OCI-LY7 (cell line): ENCODE data around the gene GPD2. TPM values are rescaled to one million over a fixed set of nuclear protein-coding genes. Genes with fewer than 3 reads are reported as not detected.

ENCODE experiments used
- BruUV-seq: library from RNA; stranded (reverse); fragments of 400-500 nt; replicated peaks from 2 replicates; lab custom pipeline; 2021; lab: Mats Ljungman, UMichigan
- CTCF ChIA-PET: fragments of 300-600 bp; sonication (Branson Sonifier 250); formaldehyde crosslinking; loops from one replicate; lab custom pipeline; 2022; ENCODE audit warnings: antibody characterized with exemption; ENCODE audit not compliant: unreplicated experiment; lab: Charles Lee
- POLR2A ChIA-PET: fragments of 300-600 bp; sonication (Branson Sonifier 250); formaldehyde crosslinking; loops from one replicate; lab custom pipeline; 2022; ENCODE audit warnings: antibody characterized with exemption; lab: Charles Lee
- DNase-seq: peaks from one replicate; pipeline ENCODE4 v3.0.0-alpha.2; 2015; ENCODE audit warnings: low spot score
- H2AFZ ChIP-seq: fragments of 200-600 bp; sonication (generic), shearing (Covaris generic); 2 replicates; pipeline ENCODE4 v1.6.1; 2014; ENCODE audit warnings: mild to moderate bottlenecking, antibody characterized with exemption, low read length, moderate library complexity
- H3K27ac ChIP-seq: fragments of 200-600 bp; sonication (generic); 2 replicates; pipeline ENCODE4 v1.5.1; 2014; ENCODE audit warnings: mixed run types, low read depth, mild to moderate bottlenecking, moderate library complexity, low read length, inconsistent platforms; ENCODE audit not compliant: poor library complexity, severe bottlenecking
- H3K36me3 ChIP-seq: fragments of 200-600 bp; sonication (generic); 2 replicates; pipeline ENCODE4 v1.6.1; 2014; ENCODE audit warnings: mild to moderate bottlenecking, antibody characterized with exemption, low read length, moderate library complexity, mixed read lengths; ENCODE audit not compliant: insufficient read depth
- H3K4me1 ChIP-seq: fragments of 200-600 bp; sonication (generic); 2 replicates; pipeline ENCODE4 v1.5.1; 2014; ENCODE audit warnings: mild to moderate bottlenecking, low read length; ENCODE audit not compliant: insufficient read depth, poor library complexity, severe bottlenecking
- H3K4me2 ChIP-seq: fragments of 200-600 bp; sonication (generic); 2 replicates; pipeline ENCODE4 v1.6.1; 2014; ENCODE audit warnings: mild to moderate bottlenecking, low read length
- H3K4me3 ChIP-seq: fragments of 200-600 bp; sonication (generic); 2 replicates; pipeline ENCODE4 v1.5.1; 2014; ENCODE audit warnings: mild to moderate bottlenecking, low read depth, low read length; ENCODE audit not compliant: poor library complexity, severe bottlenecking
- H3K79me2 ChIP-seq: fragments of 200-600 bp; sonication (generic); 2 replicates; pipeline ENCODE4 v1.6.1; 2016; ENCODE audit warnings: low read depth, mild to moderate bottlenecking, low read length, moderate library complexity, mixed read lengths; ENCODE audit not compliant: insufficient read depth
- H3K9me2 ChIP-seq: fragments of 200-600 bp; sonication (generic); 2 replicates; pipeline ENCODE4 v1.6.1; 2016; ENCODE audit warnings: mild to moderate bottlenecking, low read length, mixed read lengths; ENCODE audit not compliant: insufficient read depth
- H3K9me3 ChIP-seq: fragments of 200-600 bp; sonication (generic); 2 replicates; pipeline ENCODE4 v1.6.1; 2014; ENCODE audit warnings: mild to moderate bottlenecking, mixed run types, low read length, mixed read lengths
- H4K20me1 ChIP-seq: fragments of 200-600 bp; sonication (generic); 2 replicates; pipeline ENCODE4 v1.6.1; 2014; ENCODE audit warnings: mild to moderate bottlenecking, antibody characterized with exemption, low read length, moderate library complexity, mixed read lengths; ENCODE audit not compliant: insufficient read depth
- CTCF ChIP-seq: fragments of 200-600 bp; sonication (generic); conservative IDR thresholded peaks from 2 replicates; pipeline ENCODE4 v1.5.1; 2014; ENCODE audit warnings: mild to moderate bottlenecking, antibody characterized with exemption, low read length, moderate library complexity, mixed read lengths
- EZH2phosphoT487 ChIP-seq: fragments of 200-600 bp; sonication (generic); IDR thresholded peaks from 2 replicates; pipeline ENCODE4 v1.6.1; 2018; ENCODE audit warnings: low read depth, borderline replicate concordance, mild to moderate bottlenecking, mixed run types, antibody characterized with exemption, low read length, moderate library complexity, mixed read lengths
- intact Hi-C: fragments of 100-400 bp; cut with micrococcal nuclease; formaldehyde crosslinking; loops from one replicate; pipeline ENCODE4 v1.10.0; 2022; ENCODE audit not compliant: unreplicated experiment
- total RNA-seq, 2 experiments: library from RNA; depleted of rRNA in 1 of 2; stranded (reverse); fragments of >200 nt in 1 of 2; shearing (Covaris generic) in 1 of 2; gene quantifications; 2 replicates each; pipeline ENCODE4 v1.2.3, GENCODE V29; 2014 to 2022

Gene GPD2
- total RNA-seq, 2 experiments from 2014 or later: 6.6 to 20.2 TPM

GRCh38 chr2:156538083-156538504 lies 101.9 kb downstream of the GPD2 start:
- Histone ChIP-seq H3K27ac (no peak overlapping the region), H3K79me2 (no peaks in the 10 kb centered on the region), H4K20me1 (no peaks in the 10 kb centered on the region), H3K9me2 (no peaks in the 10 kb centered on the region), H3K4me2 (no peak overlapping the region), H2AFZ (no peak overlapping the region), H3K4me1 (no peaks in the 10 kb centered on the region), H3K4me3 (no peak overlapping the region), H3K9me3 (no peaks in the 10 kb centered on the region), H3K36me3 (no peaks in the 10 kb centered on the region)
- BruUV-seq: no TSS peak
- TF ChIP-seq CTCF (no peak), EZH2phosphoT487 (no peak)
- intact Hi-C loops: no loop called here
- ChIA-PET CTCF (no interaction called here), POLR2A (no interaction called here)
- DNase-seq: no peak

DNA sequence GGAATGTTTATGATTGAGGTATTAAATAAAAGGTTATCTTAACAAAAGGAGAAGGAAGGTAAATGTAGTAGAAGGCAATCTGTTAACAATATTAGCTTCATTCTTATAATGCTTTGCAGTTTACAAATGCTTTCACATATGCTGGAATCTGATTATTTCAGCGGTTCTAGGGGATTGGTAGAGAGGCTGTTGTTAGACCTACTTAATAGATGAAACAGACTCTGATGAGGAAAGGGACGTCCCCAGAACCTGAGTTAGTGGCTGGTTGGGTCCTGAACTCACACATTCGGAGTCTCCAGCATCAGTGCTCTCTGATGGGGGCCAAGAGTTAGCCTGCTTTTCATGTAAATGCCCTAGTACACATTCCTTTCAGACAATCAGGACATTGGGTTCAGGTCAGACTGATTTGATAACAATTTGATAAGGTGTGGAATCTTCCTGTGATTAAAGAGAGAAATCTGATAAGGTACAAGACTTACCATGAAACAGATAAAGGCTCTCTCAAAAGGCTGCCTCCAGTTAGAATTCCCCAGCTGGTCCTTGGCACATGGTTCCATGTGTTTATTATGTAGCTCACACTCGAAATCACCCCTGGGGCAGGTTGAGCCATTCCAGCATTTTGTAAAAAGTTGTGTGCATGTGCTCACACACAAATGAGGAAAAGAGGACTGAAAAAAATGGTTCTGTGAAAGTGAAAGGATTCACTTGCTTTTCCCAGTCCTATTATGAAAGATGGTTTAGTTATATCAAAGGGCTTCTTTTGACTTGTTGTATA lies 103.1 kb downstream of the GPD2 start:
- H3K9me3 ChIP-seq: no peaks in the 10 kb centered on the region
- intact Hi-C loops: no loop called here
- H2AFZ ChIP-seq: no peak overlapping the region
- no peak for DNase-seq
- ChIA-PET POLR2A (interaction anchor here (0.6 kb wide), 1 partner anchor 54 kb away, joined by 5 read pairs; no protein-coding TSS in a partner anchor), CTCF (no interaction called here)
- H4K20me1 ChIP-seq: no peaks in the 10 kb centered on the region
- TF ChIP-seq EZH2phosphoT487 (no peak), CTCF (no peak)
- no TSS peak for BruUV-seq
- H3K4me1 ChIP-seq: no peaks in the 10 kb centered on the region
- H3K79me2 ChIP-seq: no peaks in the 10 kb centered on the region
- no peaks in the 10 kb centered on the region for H3K9me2 ChIP-seq
- no peak overlapping the region for H3K4me2 ChIP-seq
- no peak overlapping the region for H3K4me3 ChIP-seq
- no peaks in the 10 kb centered on the region for H3K36me3 ChIP-seq
- H3K27ac ChIP-seq: no peak overlapping the region

GRCh38 chr2:156540706-156541105 lies 104.5 kb downstream of the GPD2 start:
- H3K27ac ChIP-seq: no peak overlapping the region

More at GRCh38 chr2:156540706-156541105, 104.5 kb downstream of the GPD2 start:
- H4K20me1 ChIP-seq: no peaks in the 10 kb centered on the region
- no peaks in the 10 kb centered on the region for H3K4me1 ChIP-seq
- no peaks in the 10 kb centered on the region for H3K36me3 ChIP-seq
- no peaks in the 10 kb centered on the region for H3K79me2 ChIP-seq
- H2AFZ ChIP-seq: no peak overlapping the region
- no peak for DNase-seq
- no peak overlapping the region for H3K4me3 ChIP-seq
- ChIA-PET POLR2A (interaction anchor here (0.5 to 1.5 kb wide), 3 partner anchors 8 to 1077 kb away, joined by 3 read pairs; no protein-coding TSS in a partner anchor), CTCF (no interaction called here)
- TF ChIP-seq CTCF (no peak), EZH2phosphoT487 (no peak)
- H3K9me3 ChIP-seq: no peaks in the 10 kb centered on the region
- no TSS peak for BruUV-seq
- intact Hi-C loops: no loop called here
- H3K4me2 ChIP-seq: no peak overlapping the region
- H3K9me2 ChIP-seq: no peaks in the 10 kb centered on the region
